Astrocyte (in vitro differentiated cells and primary cell): Measurements from ENCODE around the gene LRMDA. TPM values are rescaled to one million over a fixed set of nuclear protein-coding genes. Genes with fewer than 3 reads are reported as not detected.

ENCODE experiments used
- DNase-seq: peaks from one replicate; pipeline ENCODE4 v3.0.0-alpha.2; 2010; ENCODE audit warnings: low read depth
- FAIRE-seq: peaks from 2 replicates; lab custom pipeline; 2011; peaks lifted over from hg19 to GRCh38; lab: Jason Lieb, UNC
- H2AFZ ChIP-seq: 2 replicates; pipeline ENCODE4 v1.6.0; 2012; ENCODE audit warnings: low read depth, low read length, inconsistent platforms
- H3K27ac ChIP-seq: 2 replicates; pipeline ENCODE4 v1.5.1; 2011; ENCODE audit warnings: low read depth, low read length, inconsistent platforms
- H3K27me3 ChIP-seq: 2 replicates; pipeline ENCODE4 v1.6.0; 2011; ENCODE audit warnings: low read length, inconsistent platforms; ENCODE audit not compliant: insufficient read depth
- H3K36me3 ChIP-seq: 2 replicates; pipeline ENCODE4 v1.5.1; 2011; ENCODE audit warnings: low read length, inconsistent platforms; ENCODE audit not compliant: insufficient read depth
- H3K4me1 ChIP-seq: 2 replicates; pipeline ENCODE4 v1.5.1; 2011; ENCODE audit warnings: low read length, inconsistent platforms; ENCODE audit not compliant: insufficient read depth
- H3K4me2 ChIP-seq: 2 replicates; pipeline ENCODE4 v1.6.0; 2012; ENCODE audit warnings: low read length, inconsistent platforms
- H3K4me3 ChIP-seq: 2 replicates; pipeline ENCODE4 v1.5.1; 2011; ENCODE audit warnings: low read depth, mild to moderate bottlenecking, low read length, inconsistent platforms; ENCODE audit not compliant: insufficient read depth
- H3K79me2 ChIP-seq: 2 replicates; pipeline ENCODE4 v1.6.0; 2012; ENCODE audit warnings: mild to moderate bottlenecking, low read length, inconsistent platforms; ENCODE audit not compliant: insufficient read depth
- H3K9ac ChIP-seq: 2 replicates; pipeline ENCODE4 v1.6.0; 2012; ENCODE audit warnings: mild to moderate bottlenecking, low read length, inconsistent platforms
- H3K9me3 ChIP-seq: 2 replicates; pipeline ENCODE4 v1.5.1; 2012; ENCODE audit warnings: low read depth, mild to moderate bottlenecking, low read length, inconsistent platforms; ENCODE audit not compliant: insufficient read depth
- H4K20me1 ChIP-seq: 2 replicates; pipeline ENCODE4 v1.6.0; 2012; ENCODE audit warnings: low read length, inconsistent platforms; ENCODE audit not compliant: insufficient read depth
- H3K27ac Mint-ChIP-seq: one replicate; pipeline ENCODE4 v1.8.0; 2021; ENCODE audit warnings: mild to moderate bottlenecking, mixed read lengths; ENCODE audit not compliant: unreplicated experiment
- H3K27me3 Mint-ChIP-seq: one replicate; pipeline ENCODE4 v1.8.0; 2021; ENCODE audit warnings: low read depth, mixed read lengths; ENCODE audit not compliant: unreplicated experiment
- H3K36me3 Mint-ChIP-seq: one replicate; pipeline ENCODE4 v1.8.0; 2021; ENCODE audit warnings: low read depth, mixed read lengths; ENCODE audit not compliant: unreplicated experiment
- H3K4me1 Mint-ChIP-seq: one replicate; pipeline ENCODE4 v1.8.0; 2021; ENCODE audit warnings: low read depth, mixed read lengths; ENCODE audit not compliant: unreplicated experiment
- H3K4me3 Mint-ChIP-seq: one replicate; pipeline ENCODE4 v1.8.0; 2021; ENCODE audit warnings: mild to moderate bottlenecking, moderate library complexity, mixed read lengths; ENCODE audit not compliant: unreplicated experiment
- H3K9me3 Mint-ChIP-seq: one replicate; pipeline ENCODE4 v1.8.0; 2021; ENCODE audit warnings: mild to moderate bottlenecking, mixed read lengths; ENCODE audit not compliant: unreplicated experiment
- EZH2 ChIP-seq: IDR thresholded peaks from 2 replicates; pipeline ENCODE4 v1.6.1; 2012; ENCODE audit warnings: mild to moderate bottlenecking, low read length, inconsistent platforms; ENCODE audit not compliant: insufficient read depth
- total RNA-seq: library from RNA; stranded (reverse); gene quantifications from 2 replicates; pipeline ENCODE4 v1.2.1, GENCODE V29; 2021
- TF ChIP-seq, protein P1 (sequence below): IDR thresholded peaks from 2 replicates; pipeline ENCODE4 v1.5.1; 2011; ENCODE audit warnings: low read depth, mild to moderate bottlenecking, inconsistent platforms, low read length, moderate library complexity; ENCODE audit not compliant: insufficient read depth

The LRMDA gene
- total RNA-seq, 1 donor from 2014 or later, result 2.7 TPM

- H2AFZ ChIP-seq, result no peak overlapping the region
- H4K20me1 ChIP-seq, result no peaks in the 10 kb centered on the region
- H3K27me3 Mint-ChIP-seq, result peaks cover 22% of the 10 kb centered on the region
- no peaks in the 10 kb centered on the region for H3K4me1 Mint-ChIP-seq
- H3K9me3 ChIP-seq, result no peaks in the 10 kb centered on the region
- H3K4me1 ChIP-seq, result no peaks in the 10 kb centered on the region
- no peaks in the 10 kb centered on the region for H3K36me3 ChIP-seq
- DNase-seq (no peak), FAIRE-seq (no peak)
- no peak overlapping the region for H3K27ac Mint-ChIP-seq
- no peak overlapping the region for H3K4me2 ChIP-seq
- TF ChIP-seq EZH2, result no peak
- TF ChIP-seq, protein P1, sequence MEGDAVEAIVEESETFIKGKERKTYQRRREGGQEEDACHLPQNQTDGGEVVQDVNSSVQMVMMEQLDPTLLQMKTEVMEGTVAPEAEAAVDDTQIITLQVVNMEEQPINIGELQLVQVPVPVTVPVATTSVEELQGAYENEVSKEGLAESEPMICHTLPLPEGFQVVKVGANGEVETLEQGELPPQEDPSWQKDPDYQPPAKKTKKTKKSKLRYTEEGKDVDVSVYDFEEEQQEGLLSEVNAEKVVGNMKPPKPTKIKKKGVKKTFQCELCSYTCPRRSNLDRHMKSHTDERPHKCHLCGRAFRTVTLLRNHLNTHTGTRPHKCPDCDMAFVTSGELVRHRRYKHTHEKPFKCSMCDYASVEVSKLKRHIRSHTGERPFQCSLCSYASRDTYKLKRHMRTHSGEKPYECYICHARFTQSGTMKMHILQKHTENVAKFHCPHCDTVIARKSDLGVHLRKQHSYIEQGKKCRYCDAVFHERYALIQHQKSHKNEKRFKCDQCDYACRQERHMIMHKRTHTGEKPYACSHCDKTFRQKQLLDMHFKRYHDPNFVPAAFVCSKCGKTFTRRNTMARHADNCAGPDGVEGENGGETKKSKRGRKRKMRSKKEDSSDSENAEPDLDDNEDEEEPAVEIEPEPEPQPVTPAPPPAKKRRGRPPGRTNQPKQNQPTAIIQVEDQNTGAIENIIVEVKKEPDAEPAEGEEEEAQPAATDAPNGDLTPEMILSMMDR, result no peak
- H3K9me3 Mint-ChIP-seq, result no peaks in the 10 kb centered on the region
- H3K79me2 ChIP-seq, result no peaks in the 10 kb centered on the region
- H3K4me3 Mint-ChIP-seq, result no peak overlapping the region
- no peak overlapping the region for H3K27ac ChIP-seq
- H3K27me3 ChIP-seq, result peaks cover 13% of the 10 kb centered on the region
- H3K36me3 Mint-ChIP-seq, result no peaks in the 10 kb centered on the region
- H3K4me3 ChIP-seq, result no peak overlapping the region
- H3K9ac ChIP-seq, result no peak overlapping the region
Measured at GRCh38 chr10:75717126-75717916, 285.9 kb downstream of the LRMDA start.

DNA sequence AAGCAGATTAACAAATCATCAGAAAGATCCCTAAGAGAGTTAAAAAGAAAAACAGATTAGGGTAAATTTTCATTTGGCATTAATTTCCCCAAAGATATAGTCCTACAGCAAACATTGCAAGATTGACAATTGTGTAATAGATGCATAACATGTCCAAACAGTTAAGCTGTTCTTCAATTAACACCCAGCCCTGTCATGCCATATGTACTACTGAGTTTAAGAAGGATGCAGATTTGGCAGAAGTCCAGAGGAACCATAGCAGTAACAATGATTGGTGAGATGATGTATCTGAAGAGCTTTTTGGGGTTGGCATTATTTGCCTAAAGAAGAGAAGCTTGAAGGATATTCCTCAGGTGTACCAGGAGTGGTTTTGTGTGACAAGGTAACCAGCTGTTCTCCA, 287.6 kb downstream of the LRMDA start:
- no peak overlapping the region for H3K27ac ChIP-seq
- Mint-ChIP-seq H3K4me3 (no peak overlapping the region), H3K9me3 (no peaks in the 10 kb centered on the region), H3K4me1 (no peaks in the 10 kb centered on the region), H3K36me3 (no peaks in the 10 kb centered on the region), H3K27ac (no peak overlapping the region), H3K27me3 (peaks cover 22% of the 10 kb centered on the region)
- no peaks in the 10 kb centered on the region for H3K9me3 ChIP-seq
- no peaks in the 10 kb centered on the region for H3K4me1 ChIP-seq
- H4K20me1 ChIP-seq, result no peaks in the 10 kb centered on the region
- H3K36me3 ChIP-seq, result no peaks in the 10 kb centered on the region
- H2AFZ ChIP-seq, result no peak overlapping the region
- H3K9ac ChIP-seq, result no peak overlapping the region
- H3K27me3 ChIP-seq, result peaks cover 8% of the 10 kb centered on the region
- H3K79me2 ChIP-seq, result no peaks in the 10 kb centered on the region
- FAIRE-seq (no peak), DNase-seq (no peak)
- no peak overlapping the region for H3K4me3 ChIP-seq
- TF ChIP-seq, protein P1, result no peak
- TF ChIP-seq EZH2, result no peak
- no peak overlapping the region for H3K4me2 ChIP-seq

GRCh38 chr10:75720157-75720556, 288.7 kb downstream of the LRMDA start:
- DNase-seq, result no peak
- no peak for FAIRE-seq
- Mint-ChIP-seq H3K27me3 (peaks cover 24% of the 10 kb centered on the region), H3K4me1 (no peaks in the 10 kb centered on the region), H3K27ac (no peak overlapping the region), H3K36me3 (no peaks in the 10 kb centered on the region), H3K9me3 (no peaks in the 10 kb centered on the region), H3K4me3 (no peak overlapping the region)
- no peak overlapping the region for H3K27ac ChIP-seq
- peaks cover 5% of the 10 kb centered on the region for H3K27me3 ChIP-seq
- no peaks in the 10 kb centered on the region for H3K4me1 ChIP-seq
- no peak overlapping the region for H3K4me2 ChIP-seq
- TF ChIP-seq EZH2, result no peak
- TF ChIP-seq, protein P1, result no peak
- no peak overlapping the region for H2AFZ ChIP-seq
- H3K9ac ChIP-seq, result no peak overlapping the region
- no peaks in the 10 kb centered on the region for H3K79me2 ChIP-seq
- H4K20me1 ChIP-seq, result no peaks in the 10 kb centered on the region
- H3K9me3 ChIP-seq, result no peaks in the 10 kb centered on the region
- H3K4me3 ChIP-seq, result no peak overlapping the region
- no peaks in the 10 kb centered on the region for H3K36me3 ChIP-seq
